Body of pancreas (tissue), 4 donors: ENCODE measurements around the gene TPSAB1. TPM values are rescaled to one million over a fixed set of nuclear protein-coding genes. Genes with fewer than 3 reads are reported as not detected.
"Not testable (repeated sequence)": the region's sequence is repeated elsewhere in the genome, so short reads cannot be mapped to it uniquely, and the experiment has no call there.

ENCODE experiments used
- ATAC-seq: fragments of 150-250 bp; one replicate; pipeline ENCODE4 v1.9.1; 2016
- DNase-seq, 4 donors: peaks; one replicate each; pipeline ENCODE4 v3.0.0-alpha.2; 2019
- H3K27ac ChIP-seq, 4 donors: fragments of 200-600 bp; sonication (generic); 1 replicate in 3 of 4; 2 replicates in 1 of 4; pipeline versions ENCODE4 v1.5.1 to v1.6.1; 2016 to 2019; ENCODE audit warnings: mild to moderate bottlenecking in 1 of 4, mixed read lengths in 1 of 4, moderate library complexity in 1 of 4
- H3K27me3 ChIP-seq, 2 donors: fragments of 200-600 bp; sonication (generic); one replicate each; pipeline ENCODE4 v1.6.0; 2016; ENCODE audit warnings: mild to moderate bottlenecking in 1 of 2
- H3K36me3 ChIP-seq, 2 donors: fragments of 200-600 bp; sonication (generic); replicated peaks in 1 of 2; 2 replicates each; pipeline ENCODE4 v1.5.1; 2016; ENCODE audit warnings: low read depth in 2 of 2; ENCODE audit not compliant: insufficient read depth in 1 of 2
- H3K4me1 ChIP-seq: fragments of 200-600 bp; sonication (generic); one replicate; pipeline ENCODE4 v1.6.0; 2016
- H3K4me3 ChIP-seq, 2 donors: fragments of 200-600 bp; sonication (generic); 1 replicate in 1 of 2; 2 replicates in 1 of 2; pipeline ENCODE4 v1.5.1; 2016 to 2019
- H3K9me3 ChIP-seq, 3 donors: fragments of 200-600 bp; sonication (generic); 1 replicate in 2 of 3; 2 replicates in 1 of 3; pipeline ENCODE4 v1.5.1; 2016
- POLR2A ChIP-seq, 3 donors: fragments of 450-650 bp; IDR thresholded peaks; one replicate each; pipeline ENCODE4 v1.6.1; 2016; ENCODE audit warnings: antibody characterized with exemption in 3 of 3, mild to moderate bottlenecking in 2 of 3
- WGBS, 2 donors: methylation state at CpG; one replicate each; pipeline ENCODE4 v1.1.5; 2017; 5-methylcytosine and 5-hydroxymethylcytosine counted together
- intact Hi-C: fragments of 100-400 bp; cut with DNase I; formaldehyde crosslinking; loops from one replicate; pipeline ENCODE4 v1.15.1; 2023
- total RNA-seq, 2 donors: library from RNA; depleted of rRNA; stranded (reverse); fragments of >200 nt; gene quantifications; one replicate each; pipeline ENCODE4 v1.1.0, GENCODE V29; 2016
- TF ChIP-seq, protein P1 (sequence below), 7 experiments: fragments of 450-650 bp in 4 of 7; fragments of 200-600 bp in 3 of 7; sonication (generic) in 3 of 7; IDR thresholded peaks; one replicate each; pipeline ENCODE4 v1.5.1; 2016 to 2019; ENCODE audit warnings: antibody characterized with exemption in 7 of 7

The TPSAB1 gene
- total RNA-seq, 2 donors from 2014 or later: 23.6 to 53.4 TPM

DNA sequence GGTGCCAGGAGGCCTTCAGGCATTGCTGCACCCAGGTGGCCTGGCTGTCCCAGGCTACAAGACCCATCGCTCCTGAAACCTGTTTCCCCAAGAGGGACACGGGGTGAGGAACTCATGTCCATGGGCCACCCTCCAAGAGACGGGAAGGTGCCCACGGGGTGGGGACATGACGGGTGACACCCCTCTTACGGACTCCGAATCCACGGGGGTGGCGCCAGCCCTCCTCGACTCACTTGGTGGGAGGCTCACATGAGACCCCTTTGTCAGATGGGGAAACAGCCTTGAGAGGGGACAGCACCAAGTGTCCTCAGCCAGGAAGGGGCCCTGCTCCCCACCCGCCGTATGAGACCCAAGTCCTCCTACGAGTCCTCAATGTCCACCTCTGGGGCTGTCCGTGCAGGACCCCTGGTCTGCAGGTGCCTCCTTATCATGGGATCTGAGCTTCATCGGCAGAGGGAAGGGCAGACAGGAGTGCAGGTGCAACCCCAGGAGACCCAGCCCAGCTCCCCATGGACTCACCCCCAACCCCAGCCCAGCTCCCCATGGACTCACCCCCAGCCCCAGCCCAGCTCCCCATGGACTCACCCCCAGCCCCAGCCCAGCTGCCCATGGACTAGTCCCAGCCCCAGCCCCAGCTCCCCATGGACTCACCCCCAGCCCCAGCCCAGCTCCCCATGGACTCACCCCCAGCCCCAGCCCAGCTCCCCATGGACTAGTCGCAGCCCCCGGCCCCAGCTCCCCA is 9.9 kb upstream of the TPSAB1 start:
- 0 to 58% methylated on average over 1 to 17 of the region's 17 CpGs for WGBS, 2 donors
- H3K36me3 ChIP-seq, H3K4me3 ChIP-seq, H3K4me1 ChIP-seq, ATAC-seq, intact Hi-C loops, H3K27ac ChIP-seq, H3K27me3 ChIP-seq, DNase-seq, H3K9me3 ChIP-seq: not testable (repeated sequence)

DNA sequence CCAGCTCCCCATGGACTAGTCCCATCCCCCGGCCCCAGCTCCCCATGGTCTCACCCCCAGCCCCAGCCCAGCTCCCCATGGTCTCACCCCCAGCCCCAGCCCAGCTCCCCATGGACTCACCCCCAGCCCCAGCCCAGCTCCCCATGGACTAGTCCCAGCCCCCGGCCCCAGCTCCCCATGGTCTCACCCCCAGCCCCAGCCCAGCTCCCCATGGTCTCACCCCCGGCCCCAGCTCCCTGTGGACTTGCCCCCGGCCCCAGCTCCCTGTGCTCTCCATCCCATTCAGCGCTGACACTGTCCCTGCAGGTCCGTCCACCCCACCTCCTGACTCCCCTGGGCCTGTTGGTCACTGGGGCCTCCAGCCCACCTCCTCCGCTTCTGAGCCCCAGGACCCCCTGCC is 9.2 kb upstream of the TPSAB1 start:
- ATAC-seq, H3K4me3 ChIP-seq, H3K27ac ChIP-seq, H3K4me1 ChIP-seq, H3K27me3 ChIP-seq, H3K9me3 ChIP-seq, DNase-seq, intact Hi-C loops, H3K36me3 ChIP-seq: not testable (repeated sequence)
- 70 to 80% methylated on average over 1 to 3 of the region's 7 CpGs for WGBS, 2 donors

DNA sequence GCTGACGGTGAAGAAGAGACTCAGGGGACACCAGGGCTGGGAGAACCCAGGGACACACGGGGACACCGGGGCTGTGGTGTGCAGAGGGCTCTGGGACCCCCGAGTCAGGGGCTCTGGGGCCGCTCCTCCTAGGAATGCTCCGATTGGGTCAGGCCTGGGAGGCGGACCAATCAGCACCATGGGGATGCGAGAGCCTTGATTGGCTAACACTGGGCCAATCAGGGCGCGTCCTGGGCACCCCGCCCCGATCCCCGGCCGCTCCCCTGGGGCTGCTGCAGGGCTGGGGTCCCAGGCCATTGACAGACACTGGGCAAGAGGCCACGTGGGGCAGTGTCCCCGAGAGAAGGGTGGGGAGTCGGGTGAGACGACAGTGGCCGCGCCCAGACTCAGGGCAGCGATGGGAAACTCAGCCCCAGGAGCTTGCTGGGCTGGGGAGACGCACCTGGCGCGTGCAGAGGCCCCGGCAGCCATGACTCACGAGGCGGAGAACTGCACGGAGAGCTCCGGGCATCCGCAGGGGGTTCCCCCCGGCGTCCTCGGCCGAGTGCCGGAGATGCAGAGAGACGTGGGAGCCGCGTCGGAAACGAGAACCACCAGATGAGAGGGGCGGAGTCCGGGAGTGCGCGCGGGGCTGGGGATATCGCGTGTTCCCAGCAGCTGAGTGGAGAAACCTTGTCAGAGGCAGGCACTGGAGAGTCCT is 8.3 kb upstream of the TPSAB1 start:
- intact Hi-C loops: not testable (repeated sequence)

DNA sequence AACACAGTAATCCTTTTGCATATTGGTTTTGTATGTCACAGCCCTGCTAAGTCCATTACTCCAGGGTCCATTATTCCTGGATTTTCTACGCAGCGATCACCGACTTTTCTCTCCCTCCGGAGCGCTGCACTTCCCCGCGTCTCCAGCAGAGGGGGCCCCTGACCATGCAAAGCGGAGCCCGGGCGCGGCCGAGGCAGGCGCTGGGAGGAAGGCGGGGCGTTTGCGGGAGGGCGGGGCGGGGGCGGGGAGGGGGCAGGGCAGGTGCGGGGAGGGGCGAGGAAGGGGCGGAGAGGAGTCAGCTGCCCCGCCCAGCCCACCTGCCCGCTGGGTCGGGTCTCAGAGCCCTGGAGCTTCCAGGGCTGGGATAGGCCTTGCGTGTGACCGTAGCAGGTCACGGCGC is 3.8 kb upstream of the TPSAB1 start:
- no CpG with 5 or more reads among the region's 29 CpGs for WGBS, 2 donors
- H3K4me1 ChIP-seq, H3K27ac ChIP-seq, H3K36me3 ChIP-seq, DNase-seq, H3K4me3 ChIP-seq, H3K27me3 ChIP-seq, H3K9me3 ChIP-seq, intact Hi-C loops: not testable (repeated sequence)
- ATAC-seq: peak; percentile 82

More for the DNA sequence above, 8.3 kb upstream of the TPSAB1 start:
- H3K27ac ChIP-seq, DNase-seq, H3K36me3 ChIP-seq, H3K27me3 ChIP-seq, H3K4me1 ChIP-seq, H3K4me3 ChIP-seq, ATAC-seq, H3K9me3 ChIP-seq: not testable (repeated sequence)
- no CpG with 5 or more reads among the region's 47 CpGs for WGBS, 2 donors

DNA sequence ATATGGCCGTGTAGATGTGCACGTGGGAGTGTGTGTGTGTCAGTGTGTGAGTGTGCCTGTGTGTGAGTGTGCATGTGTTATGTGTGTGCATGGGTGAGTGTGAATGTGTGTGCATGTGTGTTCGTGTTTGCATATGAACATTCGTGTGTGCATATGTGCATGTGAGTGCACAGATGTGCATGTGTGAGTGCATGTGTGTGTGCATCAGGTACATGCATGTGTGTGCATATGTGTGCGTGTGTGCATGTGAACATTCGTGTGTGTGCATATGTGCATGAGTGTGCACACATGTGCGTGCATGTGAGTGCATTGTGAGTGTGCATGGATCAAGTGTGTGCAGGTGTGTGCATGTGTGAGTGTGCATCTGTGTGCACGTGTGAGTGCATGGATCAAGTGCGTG is 2.5 kb upstream of the TPSAB1 start:
- intact Hi-C loops: no loop called here
- Histone ChIP-seq H3K4me1 (no peaks in the 10 kb centered on the region), H3K27me3 (no peaks in the 10 kb centered on the region), H3K9me3 (no peaks in the 10 kb centered on the region), H3K27ac (no peak overlapping the region), H3K36me3 (no peaks in the 10 kb centered on the region), H3K4me3 (no peak overlapping the region)
- DNase-seq (peak in 1 of 4 donors; percentile 1), ATAC-seq (no peak)
- TF ChIP-seq, protein P1, sequence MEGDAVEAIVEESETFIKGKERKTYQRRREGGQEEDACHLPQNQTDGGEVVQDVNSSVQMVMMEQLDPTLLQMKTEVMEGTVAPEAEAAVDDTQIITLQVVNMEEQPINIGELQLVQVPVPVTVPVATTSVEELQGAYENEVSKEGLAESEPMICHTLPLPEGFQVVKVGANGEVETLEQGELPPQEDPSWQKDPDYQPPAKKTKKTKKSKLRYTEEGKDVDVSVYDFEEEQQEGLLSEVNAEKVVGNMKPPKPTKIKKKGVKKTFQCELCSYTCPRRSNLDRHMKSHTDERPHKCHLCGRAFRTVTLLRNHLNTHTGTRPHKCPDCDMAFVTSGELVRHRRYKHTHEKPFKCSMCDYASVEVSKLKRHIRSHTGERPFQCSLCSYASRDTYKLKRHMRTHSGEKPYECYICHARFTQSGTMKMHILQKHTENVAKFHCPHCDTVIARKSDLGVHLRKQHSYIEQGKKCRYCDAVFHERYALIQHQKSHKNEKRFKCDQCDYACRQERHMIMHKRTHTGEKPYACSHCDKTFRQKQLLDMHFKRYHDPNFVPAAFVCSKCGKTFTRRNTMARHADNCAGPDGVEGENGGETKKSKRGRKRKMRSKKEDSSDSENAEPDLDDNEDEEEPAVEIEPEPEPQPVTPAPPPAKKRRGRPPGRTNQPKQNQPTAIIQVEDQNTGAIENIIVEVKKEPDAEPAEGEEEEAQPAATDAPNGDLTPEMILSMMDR (IDR thresholded peaks at IDR 0.05): no peak
- TF ChIP-seq POLR2A (IDR thresholded peaks at IDR 0.05): no peak
- 57 to 68% methylated on average over 9 of the region's 9 CpGs for WGBS, 2 donors

DNA sequence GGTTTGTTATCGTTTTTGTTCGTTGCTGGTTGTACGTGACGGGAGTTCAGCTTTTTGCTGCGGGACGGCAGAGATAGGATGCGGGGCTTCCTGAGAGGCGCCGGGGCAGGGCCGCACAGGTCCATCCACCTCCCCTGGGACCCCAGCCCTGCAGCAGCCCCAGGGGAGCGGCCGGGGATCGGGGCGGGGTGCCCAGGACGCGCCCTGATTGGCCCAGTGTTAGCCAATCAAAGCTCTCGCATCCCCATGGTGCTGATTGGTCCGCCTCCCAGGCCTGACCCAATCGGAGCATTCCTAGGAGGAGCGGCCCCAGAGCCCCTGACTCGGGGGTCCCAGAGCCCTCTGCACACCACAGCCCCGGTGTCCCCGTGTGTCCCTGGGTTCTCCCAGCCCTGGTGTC is 1.6 kb upstream of the TPSAB1 start:
- not testable (repeated sequence) for DNase-seq

DNA sequence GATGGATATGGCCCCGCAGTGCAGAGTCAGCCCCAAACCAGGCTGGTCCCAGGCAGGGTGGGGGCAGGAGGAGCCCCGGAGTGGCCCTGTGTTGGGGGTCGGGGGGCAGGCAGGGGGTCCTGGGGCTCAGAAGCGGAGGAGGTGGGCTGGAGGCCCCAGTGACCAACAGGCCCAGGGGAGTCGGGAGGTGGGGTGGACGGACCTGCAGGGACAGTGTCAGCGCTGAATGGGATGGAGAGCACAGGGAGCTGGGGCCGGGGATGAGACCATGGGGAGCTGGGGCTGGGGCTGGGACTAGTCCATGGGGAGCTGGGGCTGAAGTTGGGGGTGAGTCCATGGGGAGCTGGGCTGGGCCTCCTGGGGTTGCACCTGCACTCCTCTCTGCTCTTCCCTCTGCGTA is 930 bp upstream of the TPSAB1 start:
- 76 to 77% methylated on average over 5 to 6 of the region's 9 CpGs for WGBS, 2 donors
- H3K27me3 ChIP-seq, H3K36me3 ChIP-seq, H3K27ac ChIP-seq, intact Hi-C loops, DNase-seq, H3K4me1 ChIP-seq, H3K4me3 ChIP-seq, ATAC-seq, H3K9me3 ChIP-seq: not testable (repeated sequence)

More for the DNA sequence above, 1.6 kb upstream of the TPSAB1 start:
- H3K4me1 ChIP-seq, H3K4me3 ChIP-seq, intact Hi-C loops, H3K36me3 ChIP-seq, H3K27me3 ChIP-seq, H3K9me3 ChIP-seq, ATAC-seq, H3K27ac ChIP-seq: not testable (repeated sequence)
- WGBS, 2 donors: 57 to 61% methylated on average over 10 to 12 of the region's 23 CpGs

DNA sequence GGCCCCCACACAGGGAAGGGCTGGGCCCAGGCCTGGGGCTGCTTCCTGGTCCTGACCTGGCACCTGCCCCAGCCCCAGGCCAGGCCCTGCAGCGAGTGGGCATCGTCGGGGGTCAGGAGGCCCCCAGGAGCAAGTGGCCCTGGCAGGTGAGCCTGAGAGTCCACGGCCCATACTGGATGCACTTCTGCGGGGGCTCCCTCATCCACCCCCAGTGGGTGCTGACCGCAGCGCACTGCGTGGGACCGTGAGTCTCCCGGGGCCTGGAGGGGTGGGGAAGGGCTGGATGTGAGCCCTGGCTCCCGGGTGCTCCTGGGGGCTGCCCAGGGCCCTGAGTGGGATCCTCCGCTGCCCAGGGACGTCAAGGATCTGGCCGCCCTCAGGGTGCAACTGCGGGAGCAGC is 576 bp downstream of the TPSAB1 start:
- H3K9me3 ChIP-seq, intact Hi-C loops, H3K4me1 ChIP-seq, H3K36me3 ChIP-seq, H3K27ac ChIP-seq, DNase-seq, ATAC-seq, H3K4me3 ChIP-seq, H3K27me3 ChIP-seq: not testable (repeated sequence)
- no CpG with 5 or more reads among the region's 15 CpGs for WGBS, 2 donors

DNA sequence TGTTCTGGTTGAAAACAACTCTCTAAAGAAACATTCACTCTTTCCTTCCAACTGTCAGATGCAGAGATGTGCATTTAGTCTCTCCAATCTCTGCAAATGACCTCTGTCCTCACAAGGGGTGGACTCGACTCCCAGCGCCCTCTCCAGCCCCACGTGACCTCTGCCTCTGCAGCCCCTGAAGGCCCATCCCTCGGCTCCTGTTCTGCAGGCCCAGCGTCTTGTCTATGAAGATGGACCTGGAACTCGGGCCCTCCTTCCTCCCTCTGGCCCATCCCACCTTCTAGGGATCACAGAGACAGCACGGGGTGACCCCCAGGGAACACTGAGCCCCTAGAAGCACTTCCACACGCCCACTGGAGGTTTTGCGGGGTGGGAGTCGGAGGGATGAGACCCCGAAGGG is 2.9 kb downstream of the TPSAB1 start:
- H3K4me3 ChIP-seq, H3K9me3 ChIP-seq, ATAC-seq, DNase-seq, H3K27ac ChIP-seq, H3K36me3 ChIP-seq, H3K4me1 ChIP-seq, intact Hi-C loops, H3K27me3 ChIP-seq: not testable (repeated sequence)
- WGBS, 2 donors: 27 to 52% methylated on average over 4 to 5 of the region's 11 CpGs

DNA sequence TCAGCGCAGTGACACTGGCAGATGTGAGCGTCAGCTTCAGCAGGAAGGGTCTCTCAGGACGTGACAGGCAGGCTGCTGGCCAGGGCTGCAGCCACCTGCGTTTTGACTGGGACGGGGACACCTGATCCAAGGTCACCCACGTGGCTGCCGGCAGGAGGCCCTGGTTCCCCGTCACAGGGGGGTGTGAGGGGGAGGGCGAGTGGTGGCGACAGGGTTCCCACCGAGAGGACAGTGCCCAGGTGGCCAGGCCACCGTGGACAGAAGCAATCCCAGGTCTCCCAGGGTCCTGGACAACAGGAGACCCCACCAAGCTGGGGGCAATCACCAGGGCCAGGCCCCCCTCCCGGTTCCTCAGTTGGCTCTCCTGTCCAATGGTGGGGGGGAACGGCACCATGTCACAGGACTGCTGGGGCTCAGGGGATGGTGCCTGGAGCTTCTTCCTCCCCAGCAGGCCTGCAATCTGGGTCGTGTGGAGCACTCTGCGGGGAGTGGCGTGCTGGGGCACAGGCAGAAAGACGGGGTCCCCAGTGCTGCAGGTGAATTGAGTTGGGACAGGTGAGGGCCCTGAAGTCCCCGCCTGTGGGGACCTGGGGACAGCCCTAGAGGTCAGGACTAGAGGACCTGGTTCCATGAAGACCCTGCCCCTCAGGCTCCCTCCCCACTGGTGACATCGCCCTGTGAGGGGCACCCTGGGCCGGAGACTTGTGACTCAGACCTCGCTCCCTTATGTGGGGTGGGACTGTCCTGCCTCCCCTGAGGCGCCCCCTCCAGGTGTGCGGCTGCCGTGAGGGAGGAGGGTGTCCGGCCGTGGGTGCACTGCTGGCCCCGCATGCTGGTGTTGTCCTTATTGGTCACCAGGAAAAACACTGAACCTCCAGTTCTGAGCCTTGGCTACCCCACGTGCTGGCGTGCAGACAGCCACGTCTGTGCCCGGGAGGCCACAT is 3.7 kb downstream of the TPSAB1 start:
- 17 to 45% methylated on average over 6 to 26 of the region's 32 CpGs for WGBS, 2 donors
- intact Hi-C loops: not testable (repeated sequence)

More for the DNA sequence above, 3.7 kb downstream of the TPSAB1 start:
- ATAC-seq, H3K27ac ChIP-seq, H3K9me3 ChIP-seq, H3K4me1 ChIP-seq, H3K4me3 ChIP-seq, H3K27me3 ChIP-seq, H3K36me3 ChIP-seq, DNase-seq: not testable (repeated sequence)
